Osteocyte (in vitro differentiated cells): Measurements from ENCODE around the gene LEMD1. TPM values are rescaled to one million over a fixed set of nuclear protein-coding genes. Genes with fewer than 3 reads are reported as not detected.

Source experiments
- DNase-seq: peaks from one replicate; pipeline ENCODE4 v3.0.0; 2021; ENCODE audit warnings: mixed read lengths; ENCODE audit not compliant: unreplicated experiment; ENCODE audit errors: extremely low spot score
- H3K27ac Mint-ChIP-seq: one replicate; pipeline ENCODE4 v1.8.0; 2021; ENCODE audit warnings: mild to moderate bottlenecking, mixed read lengths; ENCODE audit not compliant: unreplicated experiment
- H3K27me3 Mint-ChIP-seq: one replicate; pipeline ENCODE4 v1.8.0; 2021; ENCODE audit warnings: mixed read lengths; ENCODE audit not compliant: unreplicated experiment
- H3K36me3 Mint-ChIP-seq: one replicate; pipeline ENCODE4 v1.8.0; 2021; ENCODE audit warnings: mixed read lengths; ENCODE audit not compliant: unreplicated experiment
- H3K4me1 Mint-ChIP-seq: one replicate; pipeline ENCODE4 v1.8.0; 2021; ENCODE audit warnings: mixed read lengths; ENCODE audit not compliant: unreplicated experiment
- H3K4me3 Mint-ChIP-seq: one replicate; pipeline ENCODE4 v1.8.0; 2021; ENCODE audit warnings: mild to moderate bottlenecking, moderate library complexity, mixed read lengths; ENCODE audit not compliant: unreplicated experiment
- H3K9me3 Mint-ChIP-seq: one replicate; pipeline ENCODE4 v1.8.0; 2021; ENCODE audit warnings: mixed read lengths; ENCODE audit not compliant: unreplicated experiment
- CTCF ChIP-seq: fragments of 200-600 bp; sonication (generic); IDR thresholded peaks from 2 replicates; pipeline ENCODE4 v1.5.0; 2021; ENCODE audit warnings: antibody characterized with exemption, mild to moderate bottlenecking, moderate library complexity
- total RNA-seq: library from RNA; stranded (reverse); gene quantifications from 2 replicates; pipeline ENCODE4 v1.2.1, GENCODE V29; 2021

Gene LEMD1
- total RNA-seq, 1 donor from 2014 or later = not detected

GRCh38 chr1:205456868-205457745, 35.3 kb upstream of the LEMD1 start:
- Mint-ChIP-seq H3K36me3 (no peaks in the 10 kb centered on the region), H3K4me1 (peaks cover 5% of the 10 kb centered on the region), H3K27ac (no peak overlapping the region), H3K27me3 (peaks cover 74% of the 10 kb centered on the region), H3K9me3 (no peaks in the 10 kb centered on the region), H3K4me3 (no peak overlapping the region)
- no peak for TF ChIP-seq CTCF
- no peak for DNase-seq

DNA sequence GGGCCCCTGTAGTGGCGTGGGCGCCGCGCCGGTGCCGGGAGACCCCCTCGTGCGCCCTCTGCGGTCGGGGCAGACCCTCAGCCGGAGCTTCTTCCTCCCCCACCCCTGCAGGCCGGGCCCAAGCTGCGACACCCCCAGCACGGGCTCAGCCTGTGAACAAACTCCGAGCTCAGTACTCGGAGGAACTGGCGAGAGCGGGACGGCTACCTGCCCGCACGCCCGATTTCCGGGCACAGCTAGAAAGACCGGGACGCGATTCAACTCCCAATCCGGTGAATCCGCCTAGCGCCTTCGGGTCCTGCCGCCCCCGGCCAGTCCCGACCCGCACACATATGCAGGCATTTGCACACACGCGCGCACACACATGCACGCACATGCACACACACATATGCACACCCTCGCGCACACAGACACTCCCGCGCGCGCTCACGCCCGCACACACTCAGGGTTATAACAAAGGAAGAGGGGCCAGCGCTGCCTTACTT, 34.6 kb upstream of the LEMD1 start:
- H3K27me3 Mint-ChIP-seq = peaks cover 77% of the 10 kb centered on the region
- H3K27ac Mint-ChIP-seq = no peak overlapping the region
- peaks cover 5% of the 10 kb centered on the region for H3K4me1 Mint-ChIP-seq
- no peak for DNase-seq
- H3K9me3 Mint-ChIP-seq = no peaks in the 10 kb centered on the region
- no peak for TF ChIP-seq CTCF
- no peaks in the 10 kb centered on the region for H3K36me3 Mint-ChIP-seq
- H3K4me3 Mint-ChIP-seq = peak overlapping the region; percentile 18

DNA sequence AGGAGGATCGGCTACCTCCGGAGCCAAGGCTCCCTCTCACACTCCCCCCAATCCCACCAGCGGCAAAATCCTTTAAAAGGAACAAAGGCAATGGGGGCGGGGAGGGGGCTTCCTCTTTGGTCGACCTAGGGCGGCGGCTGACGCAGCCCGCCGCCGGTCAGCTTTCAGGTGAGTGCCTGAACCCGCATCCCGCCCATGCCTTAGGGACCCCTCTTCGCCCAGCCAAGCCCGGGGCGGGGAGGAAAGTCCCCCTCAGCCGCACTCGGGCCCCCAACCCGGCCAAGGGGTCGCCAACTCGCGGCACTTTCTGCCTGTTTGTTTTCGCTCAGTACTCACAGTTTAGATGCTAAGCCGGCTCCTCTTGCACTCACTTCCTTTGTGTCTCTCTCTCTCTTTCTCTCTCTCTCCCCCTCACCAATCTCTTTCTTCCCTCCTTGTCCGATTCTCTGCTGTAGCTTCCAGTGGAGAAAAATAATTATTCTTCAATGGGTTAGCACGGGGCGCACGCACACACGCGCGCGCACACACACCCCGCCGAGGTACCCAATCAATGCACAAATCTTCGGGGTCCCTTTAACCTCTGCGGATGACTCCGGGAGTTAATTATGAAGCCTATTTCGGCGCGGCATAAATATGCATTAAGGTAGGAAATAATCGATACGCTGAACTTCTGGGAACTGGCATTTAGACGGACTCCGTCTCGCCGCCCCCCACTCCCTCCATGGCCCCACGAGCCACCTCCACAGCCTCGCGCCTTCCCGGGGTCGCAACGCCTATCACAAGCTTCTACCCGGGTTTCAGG, 33.9 kb upstream of the LEMD1 start, which contains the start of gene BLACAT1:
TSS of gene BLACAT1 (minus strand) at position 465 of the 802 bp plus-strand sequence.
- DNase-seq = no peak
- peak within 1 kb of the TSS; percentile 18 for H3K4me3 Mint-ChIP-seq
- H3K27me3 Mint-ChIP-seq = peaks cover 77% of the 10 kb centered on the region
- TF ChIP-seq CTCF = no peak
- no peaks in the 10 kb centered on the region for H3K36me3 Mint-ChIP-seq
- H3K27ac Mint-ChIP-seq = no peak within 1 kb of the TSS
- no peaks in the 10 kb centered on the region for H3K9me3 Mint-ChIP-seq
- H3K4me1 Mint-ChIP-seq = peaks cover 5% of the 10 kb centered on the region

DNA sequence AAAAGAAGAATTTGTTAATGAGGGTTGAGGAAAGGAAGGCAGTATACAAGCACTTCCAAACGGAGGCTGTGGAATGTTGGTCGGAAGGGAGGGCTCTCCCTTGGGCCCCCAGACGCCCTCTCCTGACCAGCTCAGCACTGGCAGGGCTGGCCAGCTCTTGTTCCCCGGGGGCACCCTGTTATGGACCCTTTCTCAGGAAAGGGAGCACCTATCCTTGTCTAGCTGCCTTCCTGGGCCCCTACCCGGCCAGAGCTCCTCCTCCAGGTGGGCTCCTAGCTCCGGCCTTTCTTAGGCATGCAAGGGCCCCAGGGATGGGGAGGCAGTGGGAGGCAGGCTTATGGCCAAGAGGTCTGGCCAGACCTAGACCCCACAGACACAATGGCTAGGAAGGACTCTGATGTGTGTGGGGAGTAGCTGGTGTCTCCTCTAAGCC, 33.1 kb upstream of the LEMD1 start:
- H3K27me3 Mint-ChIP-seq = peaks cover 78% of the 10 kb centered on the region
- H3K9me3 Mint-ChIP-seq = no peaks in the 10 kb centered on the region
- no peaks in the 10 kb centered on the region for H3K36me3 Mint-ChIP-seq
- H3K27ac Mint-ChIP-seq = no peak overlapping the region
- peaks cover 5% of the 10 kb centered on the region for H3K4me1 Mint-ChIP-seq
- no peak overlapping the region for H3K4me3 Mint-ChIP-seq
- DNase-seq = no peak
- no peak for TF ChIP-seq CTCF

DNA sequence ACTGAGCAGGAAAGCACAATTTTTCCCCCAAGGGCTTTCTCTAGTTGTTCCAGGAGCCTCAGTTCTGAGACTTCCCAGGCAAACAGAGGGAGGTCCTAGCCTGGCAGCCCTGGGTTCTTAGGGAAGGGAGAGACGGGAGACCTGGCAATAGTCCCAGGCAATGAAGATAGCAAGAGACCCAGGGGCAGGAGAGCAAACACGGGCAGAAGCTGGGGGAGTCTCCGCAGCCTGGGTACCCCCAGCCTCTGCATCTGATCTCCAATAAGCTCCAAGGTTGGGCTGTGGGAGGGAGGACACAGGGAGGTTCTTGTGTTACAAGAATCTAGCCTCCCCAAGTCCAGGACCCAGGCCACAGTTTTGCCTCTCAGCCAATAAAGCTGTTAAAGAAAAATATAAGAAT, 31.6 kb upstream of the LEMD1 start:
- no peak for TF ChIP-seq CTCF
- H3K27me3 Mint-ChIP-seq = peaks cover 71% of the 10 kb centered on the region
- DNase-seq = no peak
- no peaks in the 10 kb centered on the region for H3K9me3 Mint-ChIP-seq
- H3K36me3 Mint-ChIP-seq = no peaks in the 10 kb centered on the region
- H3K27ac Mint-ChIP-seq = no peak overlapping the region
- H3K4me3 Mint-ChIP-seq = no peak overlapping the region
- H3K4me1 Mint-ChIP-seq = peaks cover 5% of the 10 kb centered on the region
